LoVo (cell line): ENCODE results near the gene RNF149.
A peak's percentile ranks its signal among the peaks of the same experiment; 100 is the strongest.
"Not testable (repeated sequence)": the region's sequence is repeated elsewhere in the genome, so short reads cannot be mapped to it uniquely, and the experiment has no call there.

Experiments
- DNase-seq: peaks from one replicate; pipeline ENCODE4 v3.0.0-alpha.2; 2016; ENCODE audit warnings: low spot score

Gene RNF149

DNA sequence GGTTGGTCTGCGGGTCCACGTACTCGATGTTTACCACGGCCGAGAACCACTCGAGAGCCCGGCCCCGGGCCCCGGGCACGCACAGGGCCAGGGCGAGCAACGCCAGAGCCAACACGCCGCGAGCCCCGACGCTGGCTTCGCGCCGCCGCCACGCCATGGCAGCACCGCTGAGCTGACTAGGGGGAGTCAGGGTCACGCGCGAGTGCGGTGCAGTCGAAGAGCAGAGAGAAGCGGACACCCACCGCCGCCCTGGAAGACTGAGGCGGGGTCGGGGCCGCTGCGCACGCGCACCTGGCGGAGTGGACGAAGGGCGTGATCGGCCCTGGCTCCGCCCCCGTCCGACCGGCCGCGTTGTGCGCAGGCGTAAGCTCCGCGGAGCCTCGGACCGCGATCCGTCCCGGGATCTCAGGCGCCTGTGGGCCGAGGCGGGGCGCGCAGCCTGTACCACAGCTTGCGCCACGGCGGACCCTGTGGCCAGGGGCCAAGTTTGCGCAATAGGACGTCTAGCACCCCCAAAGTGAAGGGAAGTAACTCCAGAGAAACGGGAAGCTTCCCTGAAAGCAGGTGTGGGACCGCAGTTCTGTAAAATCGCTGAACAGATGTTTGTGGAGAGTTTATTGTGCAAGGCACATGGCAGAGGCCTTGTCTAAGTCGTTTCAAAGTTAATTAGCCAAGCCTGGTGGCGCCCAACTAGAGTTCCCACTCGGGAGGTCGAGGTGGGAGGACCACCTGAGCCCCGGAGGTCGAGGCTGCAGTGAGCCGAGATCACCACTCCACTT, at the start of gene RNF149:
Gene RNF149 (minus strand): TSS at position 270 of the 779 bp plus-strand sequence. CDS start 113 bp downstream, at position 157.
- peak; percentile 91 for DNase-seq

DNA sequence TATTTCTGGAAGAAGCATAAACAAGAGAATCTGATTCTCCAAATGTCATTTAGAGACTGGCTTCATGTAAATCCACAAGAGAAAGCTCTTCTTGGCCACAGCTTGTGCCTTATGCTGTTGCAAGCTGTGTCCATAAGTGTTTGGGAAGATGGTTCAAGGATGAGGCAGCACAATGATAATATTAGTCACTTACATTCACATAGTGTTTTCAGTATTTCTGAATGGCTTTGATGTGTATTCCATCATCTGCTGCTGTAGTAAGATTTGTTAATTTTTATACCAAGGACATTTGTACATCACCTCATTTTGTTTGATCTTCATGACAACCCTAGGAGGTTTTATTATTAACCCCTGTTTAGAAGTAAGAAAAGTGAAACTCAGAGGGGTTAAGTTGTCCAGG, 48.9 kb upstream of the RNF149 start:
- no peak for DNase-seq

DNA sequence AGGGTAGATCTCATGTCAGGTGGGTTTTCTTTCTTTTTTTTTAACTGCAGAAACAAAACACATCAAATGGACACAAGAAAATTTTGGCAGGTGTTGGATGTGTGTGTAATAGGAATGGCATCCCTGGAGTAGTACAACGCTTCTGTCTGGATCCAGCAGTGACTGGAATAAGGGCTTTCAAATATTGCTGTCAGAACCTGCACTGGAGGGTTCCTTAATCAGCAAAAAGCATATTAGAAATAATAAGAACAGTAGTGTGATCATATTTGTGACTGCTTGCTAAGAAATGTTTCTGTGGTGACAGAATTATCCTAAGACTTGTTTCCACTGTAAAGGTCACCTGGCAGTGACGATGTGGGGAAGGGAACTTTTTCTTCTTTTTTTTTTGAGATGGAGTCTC, 48.0 kb upstream of the RNF149 start:
- no peak for DNase-seq

GRCh38 chr2:101356055-101356454, 47.6 kb upstream of the RNF149 start:
- DNase-seq: no peak

- DNase-seq: no peak
These were observed 47.0 kb upstream of the RNF149 start for GRCh38 chr2:101355401-101356054.

DNA sequence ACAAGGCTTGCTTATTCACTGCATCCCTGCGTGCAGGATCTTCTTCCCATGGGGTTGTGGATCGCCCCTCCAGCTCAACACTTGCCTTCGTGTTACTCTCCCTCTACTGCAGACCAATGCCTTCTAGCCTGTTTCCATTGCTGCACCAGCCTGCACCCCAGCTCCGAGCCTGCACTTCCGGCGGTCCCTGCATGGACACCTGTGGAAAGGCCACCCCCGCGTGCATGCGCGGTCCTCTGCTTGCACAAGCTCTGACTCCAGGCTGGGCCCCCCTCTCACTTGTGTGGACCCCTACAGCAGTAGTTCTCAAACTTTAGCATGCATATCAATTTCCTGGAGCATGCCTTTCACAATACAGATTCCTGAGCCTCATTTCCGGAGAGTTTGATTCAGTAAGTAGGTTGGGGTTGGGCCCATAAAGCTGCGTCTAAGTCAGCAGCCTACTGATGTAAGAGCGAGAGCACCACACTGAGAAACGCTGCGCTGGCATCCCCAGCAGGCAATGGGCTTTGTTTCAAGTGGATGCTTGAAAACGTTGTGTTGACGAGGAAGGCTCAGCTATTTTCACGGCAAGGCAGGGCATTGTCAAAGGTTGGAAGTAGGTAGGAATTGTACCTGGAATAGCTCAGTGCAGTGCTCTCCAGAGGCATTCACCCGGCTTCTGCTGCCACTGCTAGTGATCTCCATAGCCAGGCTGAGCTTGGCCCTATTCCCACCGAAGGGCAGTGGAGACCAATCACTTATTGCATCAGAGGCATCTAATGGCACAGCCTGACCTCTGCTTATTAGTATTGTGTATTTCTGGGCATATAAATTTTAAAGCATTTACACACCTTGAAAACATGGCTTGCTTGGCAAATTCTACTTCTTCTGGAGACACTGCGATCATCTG, 46.2 kb upstream of the RNF149 start:
- no peak for DNase-seq

DNA sequence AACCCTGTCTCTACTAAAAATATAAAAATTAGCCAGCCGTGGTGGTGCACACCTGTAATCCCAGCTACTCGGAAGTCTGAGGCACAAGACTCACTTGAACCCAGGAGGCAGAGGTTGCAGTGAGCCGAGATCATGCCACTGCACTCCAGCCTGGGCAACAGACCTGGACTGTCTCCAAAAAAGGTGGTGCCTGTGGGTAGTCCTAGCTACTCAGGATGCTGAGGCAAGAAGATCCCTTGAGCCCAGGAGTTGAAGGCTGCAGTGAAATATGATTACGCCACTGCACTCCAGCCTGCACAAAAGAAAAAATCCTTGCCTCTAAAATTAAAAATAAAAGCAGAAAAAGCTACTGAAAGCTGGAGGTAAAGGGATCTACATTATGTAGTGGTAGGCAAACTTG, 44.1 kb upstream of the RNF149 start:
- DNase-seq: not testable (repeated sequence)

- DNase-seq: no peak
These were observed 42.7 kb upstream of the RNF149 start for GRCh38 chr2:101351207-101351606.

- DNase-seq: no peak
These were observed 41.6 kb upstream of the RNF149 start for GRCh38 chr2:101349893-101350662.

GRCh38 chr2:101348883-101349282, 40.4 kb upstream of the RNF149 start:
- DNase-seq: no peak

- DNase-seq: no peak
These were observed 38.4 kb upstream of the RNF149 start for GRCh38 chr2:101346909-101347308.

- DNase-seq: no peak
These were observed 35.6 kb upstream of the RNF149 start for GRCh38 chr2:101344137-101344536.

DNA sequence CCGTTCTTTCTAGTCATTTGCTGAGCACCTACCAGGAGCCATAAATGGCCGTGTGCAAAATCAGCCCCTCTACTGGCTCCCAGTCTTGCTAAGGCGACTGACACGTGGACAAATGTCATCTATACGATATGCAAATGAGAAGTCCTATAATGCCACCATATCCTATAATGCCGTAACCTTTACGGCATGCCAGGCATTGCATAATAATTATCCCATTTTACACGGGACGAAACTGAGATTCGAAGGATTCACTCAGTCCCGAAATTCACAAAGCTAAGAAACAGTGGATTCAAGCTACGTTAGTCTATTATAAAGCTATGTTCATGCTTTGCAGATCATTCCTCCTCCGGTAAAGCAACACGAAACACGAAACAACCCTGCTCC, 34.1 kb upstream of the RNF149 start:
- no peak for DNase-seq

DNA sequence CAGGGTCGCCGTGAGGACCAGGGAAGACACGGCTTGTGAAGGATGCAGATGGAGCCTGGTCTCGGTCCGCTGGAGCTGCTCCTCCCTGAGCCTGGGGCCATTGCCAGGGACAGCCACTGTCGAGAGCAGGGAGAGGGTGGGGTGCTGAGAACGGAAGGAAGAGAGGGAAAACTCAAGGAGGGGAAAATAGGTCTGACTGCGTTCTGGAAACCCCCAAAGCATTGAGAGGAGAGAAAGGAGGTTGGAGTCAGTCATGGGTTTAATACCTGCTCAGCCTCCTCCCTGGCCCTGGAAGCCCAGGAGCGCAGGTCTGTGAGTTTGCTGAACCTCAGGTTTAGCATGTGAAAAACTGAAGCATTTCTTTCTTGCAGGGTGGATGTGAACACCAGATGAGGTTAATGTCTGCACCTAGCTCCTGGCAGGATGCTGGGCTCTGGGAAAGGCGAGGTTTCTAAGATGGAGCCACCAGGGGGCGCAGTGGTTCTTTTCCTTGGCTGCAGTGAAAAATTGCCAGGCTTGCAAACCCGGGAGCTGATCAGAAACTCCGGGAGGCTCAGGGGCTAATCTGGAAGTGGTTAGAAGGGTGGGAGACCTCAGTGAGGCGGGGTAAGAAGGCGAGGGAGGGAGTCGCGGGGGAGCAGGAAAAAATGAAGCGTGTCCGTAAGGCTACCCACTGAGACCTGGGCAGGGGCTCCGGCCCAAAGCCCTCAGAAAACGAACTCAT, 33.6 kb upstream of the RNF149 start:
- DNase-seq: peak; percentile 73

- no peak for DNase-seq
These were observed 32.9 kb upstream of the RNF149 start for GRCh38 chr2:101341421-101341820.

DNA sequence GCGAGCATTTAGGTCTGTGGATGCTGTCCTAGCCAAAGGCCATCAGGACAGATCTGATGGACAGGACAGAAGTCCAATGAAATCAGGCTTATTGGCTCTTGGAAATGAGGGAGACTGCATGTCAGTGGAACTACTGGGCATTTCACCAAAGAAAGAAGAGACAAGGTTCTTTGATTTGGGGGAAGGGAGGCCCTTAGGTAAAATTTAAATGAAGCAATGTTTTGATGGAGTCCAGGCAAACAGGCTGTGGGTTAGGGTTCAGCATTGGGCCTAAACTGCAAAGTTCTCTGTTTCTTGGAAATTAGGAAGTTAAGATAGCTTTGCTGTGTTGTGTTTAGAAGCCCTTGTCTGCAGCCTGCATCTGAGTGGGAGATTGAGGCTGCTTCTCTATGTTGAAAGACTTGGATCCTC, 31.6 kb upstream of the RNF149 start:
- no peak for DNase-seq

- DNase-seq: no peak
These were observed 30.9 kb upstream of the RNF149 start for GRCh38 chr2:101339266-101339880.

GRCh38 chr2:101337877-101338276, 29.4 kb upstream of the RNF149 start:
- DNase-seq: no peak

GRCh38 chr2:101332885-101333766, 24.6 kb upstream of the RNF149 start:
- no peak for DNase-seq

GRCh38 chr2:101331202-101331601, 22.7 kb upstream of the RNF149 start:
- DNase-seq: no peak
